Measurements from ENCODE around the gene PLXDC2.
"Not testable (repeated sequence)": the region's sequence is repeated elsewhere in the genome, so short reads cannot be mapped to it uniquely, and the experiment has no call there.

The PLXDC2 gene

DNA sequence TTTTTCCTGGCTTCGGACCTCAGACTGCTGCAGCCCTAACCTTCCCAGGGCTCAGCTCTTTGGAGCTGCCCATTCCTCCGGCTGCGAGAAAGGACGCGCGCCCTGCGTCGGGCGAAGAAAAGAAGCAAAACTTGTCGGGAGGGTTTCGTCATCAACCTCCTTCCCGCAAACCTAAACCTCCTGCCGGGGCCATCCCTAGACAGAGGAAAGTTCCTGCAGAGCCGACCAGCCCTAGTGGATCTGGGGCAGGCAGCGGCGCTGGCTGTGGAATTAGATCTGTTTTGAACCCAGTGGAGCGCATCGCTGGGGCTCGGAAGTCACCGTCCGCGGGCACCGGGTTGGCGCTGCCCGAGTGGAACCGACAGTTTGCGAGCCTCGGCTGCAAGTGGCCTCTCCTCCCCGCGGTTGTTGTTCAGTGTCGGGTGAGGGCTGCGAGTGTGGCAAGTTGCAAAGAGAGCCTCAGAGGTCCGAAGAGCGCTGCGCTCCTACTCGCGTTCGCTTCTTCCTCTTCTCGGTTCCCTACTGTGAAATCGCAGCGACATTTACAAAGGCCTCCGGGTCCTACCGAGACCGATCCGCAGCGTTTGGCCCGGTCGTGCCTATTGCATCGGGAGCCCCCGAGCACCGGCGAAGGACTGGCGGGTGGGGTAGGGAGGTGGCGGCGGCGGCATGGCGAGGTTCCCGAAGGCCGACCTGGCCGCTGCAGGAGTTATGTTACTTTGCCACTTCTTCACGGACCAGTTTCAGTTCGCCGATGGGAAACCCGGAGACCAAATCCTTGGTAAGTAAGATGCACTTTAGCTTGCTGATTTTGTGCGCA is at the start of gene PLXDC2:
PLXDC2 (plus strand) TSS at position 22 of the 820 bp plus-strand sequence.
- DNase-seq, result no peak

DNA sequence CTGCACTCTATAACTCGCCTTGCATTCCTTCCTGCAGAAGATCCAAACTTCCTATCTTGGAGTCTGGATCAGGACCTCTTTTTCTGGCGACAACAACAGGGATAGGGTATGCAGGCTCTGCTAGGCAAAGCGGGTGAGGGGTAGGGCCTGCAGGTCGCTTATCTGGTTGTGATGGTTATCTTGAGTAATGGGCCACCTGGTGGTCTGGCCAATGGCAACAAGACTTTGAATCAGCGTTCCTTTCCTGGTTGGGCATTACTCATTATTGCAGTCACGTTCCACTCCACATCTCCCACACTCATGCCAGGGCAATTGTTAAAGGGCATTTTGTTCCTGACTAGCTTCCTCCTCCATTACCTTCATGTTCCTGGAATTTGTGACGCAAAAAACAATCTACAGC is 48.4 kb upstream of the PLXDC2 start:
- DNase-seq, result no peak

GRCh38 chr10:19769826-19770225 is 46.4 kb upstream of the PLXDC2 start:
- DNase-seq, result not testable (repeated sequence)

DNA sequence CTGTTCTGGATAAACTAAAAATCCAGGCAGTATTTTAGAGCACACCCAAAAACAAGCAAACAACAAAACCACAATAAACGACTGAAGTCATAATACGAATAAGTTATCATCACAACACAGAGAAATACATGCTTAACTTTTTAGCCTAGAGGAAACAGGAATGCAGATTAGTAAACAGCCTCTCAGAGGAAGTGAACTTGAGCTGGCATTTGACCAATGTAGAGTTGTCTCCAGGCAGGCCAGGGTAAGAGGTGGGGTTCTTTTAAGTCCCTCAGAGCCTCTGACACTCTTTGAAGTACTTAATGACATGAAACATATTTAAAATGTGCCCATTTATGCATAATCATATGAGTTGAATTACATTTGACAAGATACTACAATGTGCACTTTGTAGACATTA is 43.3 kb upstream of the PLXDC2 start:
- DNase-seq, result no peak

DNA sequence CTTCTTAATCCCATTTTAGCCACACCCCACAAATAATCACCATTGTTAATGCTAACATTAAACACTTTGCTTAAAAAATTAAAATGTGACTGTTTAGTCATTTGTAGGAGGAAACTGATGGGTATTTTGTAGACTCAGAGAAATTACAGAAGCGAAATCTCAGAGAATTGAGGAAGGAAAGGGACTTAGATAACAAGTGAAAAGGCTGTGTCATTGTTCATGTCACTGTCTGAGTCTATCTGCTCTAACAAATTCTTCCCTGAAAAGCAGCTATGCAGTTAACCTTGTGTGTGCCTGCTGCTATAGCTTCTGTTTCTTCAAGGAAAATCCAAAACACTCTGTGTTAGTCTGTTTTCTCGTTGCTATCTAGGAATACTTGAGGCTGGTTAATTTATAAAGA is 40.9 kb upstream of the PLXDC2 start:
- no peak for DNase-seq

GRCh38 chr10:19777806-19778205 is 38.4 kb upstream of the PLXDC2 start:
- no peak for DNase-seq

- DNase-seq, result no peak
Measured at GRCh38 chr10:19778996-19779395, 37.2 kb upstream of the PLXDC2 start.

DNA sequence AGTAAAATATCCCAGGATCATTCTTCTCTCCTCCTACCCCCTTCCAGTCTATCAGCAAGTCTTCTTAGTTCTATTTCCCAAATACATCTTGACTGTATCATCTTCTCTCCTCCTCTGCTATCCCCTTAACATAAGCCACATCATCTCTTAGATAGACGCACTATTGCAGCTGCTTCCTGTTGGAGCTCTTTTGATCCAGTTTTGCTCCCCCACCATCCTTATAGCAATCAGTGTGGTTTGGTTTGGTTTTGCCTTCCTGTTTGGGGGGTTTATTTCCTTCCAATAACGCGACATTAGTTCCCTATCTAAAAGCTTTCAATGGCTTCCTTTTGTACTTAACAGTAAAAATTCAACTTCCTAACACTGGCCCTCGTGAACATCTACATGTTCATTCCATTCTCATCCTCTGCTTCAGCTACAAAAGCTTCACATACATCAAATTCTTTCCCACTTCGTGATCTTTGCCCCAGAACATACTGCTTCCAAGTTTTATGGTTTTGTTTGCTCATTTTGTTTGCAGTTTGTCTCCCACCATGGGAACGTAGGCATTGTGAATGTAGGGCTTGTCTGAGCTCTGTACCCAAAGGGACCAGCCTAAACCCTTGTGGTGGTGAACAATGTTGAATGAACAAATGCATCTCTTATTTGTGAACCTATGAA is 33.7 kb upstream of the PLXDC2 start:
- no peak for DNase-seq

DNA sequence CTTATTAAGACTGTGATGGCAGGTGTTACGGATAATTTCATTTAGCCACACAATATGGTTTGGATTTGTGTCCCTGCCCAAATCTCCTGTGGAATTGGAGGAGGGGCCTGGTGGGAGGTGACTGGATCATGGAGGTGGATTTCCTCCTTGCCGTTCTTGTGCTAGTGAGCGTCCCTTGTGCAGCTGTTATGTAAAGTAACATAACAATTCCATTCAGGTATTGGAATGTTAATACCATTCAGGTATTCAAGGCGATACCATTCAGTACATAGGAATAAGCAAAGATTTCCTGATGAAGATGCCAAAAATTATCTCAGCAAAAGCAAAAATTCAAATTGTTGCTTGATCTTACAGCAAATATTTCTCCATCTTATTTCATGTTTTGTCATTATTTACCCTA is 32.5 kb upstream of the PLXDC2 start:
- DNase-seq, result no peak

DNA sequence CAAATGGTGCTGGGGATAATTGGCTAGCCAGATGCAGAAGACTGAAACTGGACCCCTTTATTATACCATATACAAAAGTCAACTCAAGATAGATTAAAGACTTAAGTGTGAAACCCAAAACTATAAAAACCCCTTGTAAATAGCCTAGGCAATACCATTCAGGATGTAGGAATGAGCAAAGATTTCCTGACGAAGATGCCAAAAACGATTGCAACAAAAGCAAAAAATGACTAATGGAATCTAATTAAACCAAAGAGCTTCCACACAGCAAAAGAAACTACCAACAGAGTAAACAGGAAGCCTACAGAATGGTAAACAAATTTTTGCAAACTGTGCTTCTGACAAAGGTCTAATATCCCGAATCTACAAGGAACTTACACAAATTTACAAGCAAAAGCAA is 30.9 kb upstream of the PLXDC2 start:
- no peak for DNase-seq

GRCh38 chr10:19788075-19788686 is 28.1 kb upstream of the PLXDC2 start:
- DNase-seq, result no peak

GRCh38 chr10:19788902-19789301 is 27.3 kb upstream of the PLXDC2 start:
- DNase-seq, result no peak

- no peak for DNase-seq
Measured at GRCh38 chr10:19789607-19790006, 26.6 kb upstream of the PLXDC2 start.

DNA sequence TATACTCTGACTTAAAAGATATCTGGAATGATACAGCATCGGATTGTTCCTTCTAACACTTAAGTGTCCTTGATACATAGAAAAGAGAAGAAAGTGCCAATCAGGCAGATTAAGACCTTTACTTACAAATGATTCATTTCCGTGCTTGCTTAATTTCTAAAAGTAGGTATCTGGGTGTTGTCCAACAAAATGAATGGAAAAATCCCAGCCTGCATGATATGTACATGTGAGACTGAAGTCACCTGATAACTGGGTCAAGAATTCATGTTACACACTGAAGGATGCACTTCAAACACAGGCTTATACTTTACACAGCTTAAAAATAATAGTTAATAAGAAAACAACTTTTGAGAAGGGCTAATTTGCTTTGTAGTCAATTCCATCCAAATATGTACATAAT is 25.2 kb upstream of the PLXDC2 start:
- no peak for DNase-seq

DNA sequence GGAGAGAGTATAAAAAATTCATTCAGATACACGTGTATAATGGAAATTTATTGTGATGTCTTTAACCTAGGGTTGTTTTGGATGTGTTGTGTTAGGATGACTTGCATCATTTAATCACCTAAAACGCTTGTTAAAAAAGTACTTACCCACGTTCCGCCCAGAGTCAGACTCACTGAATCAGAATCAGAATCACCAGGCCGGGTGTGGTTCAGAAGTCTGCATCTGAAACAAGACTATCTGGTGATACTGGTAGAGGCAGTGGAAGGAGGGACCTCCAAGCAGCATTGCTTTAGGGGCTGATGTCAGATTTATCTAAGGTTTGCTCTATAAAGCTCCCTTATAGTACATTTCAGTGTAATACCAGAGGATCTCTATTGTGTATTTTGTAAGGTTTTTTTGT is 20.5 kb upstream of the PLXDC2 start:
- DNase-seq, result no peak

DNA sequence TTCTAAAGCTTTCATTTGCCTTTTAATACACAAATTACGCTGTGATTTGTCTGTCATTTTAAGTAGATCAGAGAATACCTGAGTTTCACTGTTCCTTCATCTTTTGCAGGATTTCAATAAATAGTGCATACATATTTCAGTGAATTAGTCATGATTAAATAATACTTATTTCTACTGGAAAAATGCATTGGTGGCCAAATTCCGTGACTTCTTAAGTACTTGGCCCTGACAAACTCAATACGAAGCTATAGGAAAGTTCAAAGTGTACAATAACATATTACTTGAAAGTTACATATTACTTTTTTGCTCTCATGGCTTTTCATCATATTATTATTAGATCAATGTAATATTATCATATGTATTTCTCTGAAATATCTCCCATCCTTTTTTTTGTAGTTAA is 16.1 kb upstream of the PLXDC2 start:
- DNase-seq, result no peak

DNA sequence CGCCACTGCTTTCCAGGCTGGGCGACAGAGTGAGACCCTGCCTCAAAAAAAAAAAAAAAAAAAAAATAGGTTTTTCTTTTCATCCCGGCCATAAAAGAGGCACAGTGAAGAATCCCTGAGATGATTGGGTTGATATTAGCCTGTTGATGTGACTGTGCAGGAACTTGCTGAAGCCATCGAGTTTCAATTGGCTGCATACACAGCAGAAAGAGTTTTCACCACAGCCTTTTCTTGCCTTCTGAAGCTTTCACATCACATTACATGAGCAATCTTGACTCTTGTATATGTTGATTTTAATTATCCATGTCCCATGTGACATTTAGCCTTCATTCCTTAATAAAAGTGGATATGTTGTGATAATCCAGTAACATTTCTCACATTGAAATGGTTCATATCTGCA is 14.9 kb upstream of the PLXDC2 start:
- no peak for DNase-seq

GRCh38 chr10:19803676-19804075 is 12.6 kb upstream of the PLXDC2 start:
- DNase-seq, result no peak

DNA sequence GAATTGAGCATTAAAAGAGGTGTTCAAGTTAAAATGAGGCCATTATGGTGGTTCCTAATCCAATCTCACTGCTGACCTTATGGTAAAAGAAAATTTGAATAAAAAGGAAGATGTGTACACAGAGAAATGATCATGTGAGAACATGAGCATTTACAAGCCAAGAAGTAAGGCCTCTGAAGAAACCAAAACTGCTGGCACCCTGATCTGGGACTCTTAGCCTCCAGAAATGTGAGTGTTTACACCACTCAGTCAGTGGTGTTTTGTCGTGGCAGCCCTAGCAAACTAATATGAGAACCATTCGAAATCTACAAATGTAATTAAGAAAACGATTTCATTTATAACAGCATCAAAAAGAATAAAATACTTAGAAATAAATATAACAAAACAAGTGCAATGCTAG is 6.8 kb upstream of the PLXDC2 start:
- no peak for DNase-seq

DNA sequence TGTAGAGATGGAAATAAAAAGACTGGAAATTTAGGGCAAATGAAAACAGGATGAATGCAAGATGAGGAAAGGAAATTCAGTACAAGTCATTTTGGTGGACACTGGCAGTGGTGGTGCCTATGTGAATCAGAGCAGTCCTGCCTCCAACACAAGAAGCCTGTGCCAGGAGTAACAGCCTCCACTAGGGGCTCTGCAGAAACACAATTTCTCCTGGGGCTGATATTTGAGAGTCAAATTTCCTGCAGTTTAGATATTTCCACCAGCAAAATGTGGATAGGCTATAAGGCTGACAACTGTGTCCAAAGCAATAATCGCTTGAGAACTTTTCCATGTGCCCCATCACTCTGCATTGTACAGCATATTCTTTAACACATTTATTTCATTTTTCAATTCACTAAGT is 4.7 kb upstream of the PLXDC2 start:
- DNase-seq, result no peak

DNA sequence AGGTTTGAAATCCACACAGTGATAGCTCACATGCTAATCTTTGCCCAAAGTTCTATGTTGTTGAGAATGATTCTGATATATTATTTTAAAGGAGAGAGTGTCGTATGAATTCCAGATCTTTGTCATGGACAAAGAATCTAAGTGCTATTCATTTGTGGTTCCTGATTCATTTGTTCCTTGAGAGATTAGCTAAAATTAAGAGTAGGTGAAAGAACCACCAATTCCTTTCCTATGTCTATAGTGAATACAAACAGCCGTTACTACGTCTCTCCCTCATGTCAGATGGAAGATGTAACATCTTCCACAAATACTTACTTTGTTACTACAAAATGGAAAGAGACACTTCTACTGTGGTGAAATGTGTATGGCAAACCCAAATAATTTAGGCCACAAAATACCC is 3.3 kb upstream of the PLXDC2 start:
- no peak for DNase-seq

- DNase-seq, result no peak
Measured at GRCh38 chr10:19815036-19815730, 1.0 kb upstream of the PLXDC2 start.

- no peak for DNase-seq
Measured at GRCh38 chr10:19815731-19816410, 361 bp upstream of the PLXDC2 start.
